GM23338 (cell line): ENCODE measurements around the gene MFSD6. TPM values are rescaled to one million over a fixed set of nuclear protein-coding genes. Genes with fewer than 3 reads are reported as not detected.

Experiments
- ATAC-seq: fragments of 200-7000 bp; cut with Tn5 transposase; 3 replicates; pipeline ENCODE4 v1.9.1; 2020
- DNase-seq: peaks from one replicate; pipeline ENCODE4 v3.0.0-alpha.2; 2015; ENCODE audit warnings: low spot score
- H2AFZ ChIP-seq: fragments of 200-600 bp; sonication (generic); 2 replicates; pipeline ENCODE4 v1.8.0; 2016; ENCODE audit warnings: antibody characterized with exemption, mild to moderate bottlenecking, moderate library complexity
- H3F3A ChIP-seq: fragments of 200-600 bp; sonication (generic); replicated peaks from 2 replicates; pipeline ENCODE4 v1.8.0; 2017; ENCODE audit warnings: antibody characterized with exemption, mixed run types, low read depth
- H3K27ac ChIP-seq: fragments of 200-600 bp; sonication (generic); 2 replicates; pipeline ENCODE4 v1.6.1; 2016; ENCODE audit warnings: low read depth
- H3K27me3 ChIP-seq: fragments of 200-600 bp; sonication (generic); 2 replicates; pipeline ENCODE4 v1.8.0; 2016; ENCODE audit warnings: mild to moderate bottlenecking, mixed run types, moderate library complexity; ENCODE audit not compliant: insufficient read depth
- H3K36me3 ChIP-seq: fragments of 200-600 bp; sonication (generic); 2 replicates; pipeline ENCODE4 v1.8.0; 2016; ENCODE audit warnings: mild to moderate bottlenecking; ENCODE audit not compliant: insufficient read depth
- H3K4me1 ChIP-seq: fragments of 200-600 bp; sonication (generic); 2 replicates; pipeline ENCODE4 v1.8.0; 2016; ENCODE audit warnings: mild to moderate bottlenecking, moderate library complexity; ENCODE audit not compliant: insufficient read depth
- H3K4me2 ChIP-seq: fragments of 200-600 bp; sonication (generic); 2 replicates; pipeline ENCODE4 v1.7.1; 2017; ENCODE audit warnings: mixed run types
- H3K4me3 ChIP-seq: fragments of 200-600 bp; sonication (generic); 2 replicates; pipeline ENCODE4 v1.6.1; 2016; ENCODE audit warnings: mixed run types
- H3K79me2 ChIP-seq: fragments of 200-600 bp; sonication (generic); replicated peaks from 2 replicates; pipeline ENCODE4 v1.8.0; 2017; ENCODE audit warnings: mild to moderate bottlenecking; ENCODE audit not compliant: insufficient read depth
- H3K9me2 ChIP-seq: fragments of 200-600 bp; sonication (generic); 2 replicates; pipeline ENCODE4 v1.8.0; 2017; ENCODE audit not compliant: insufficient read depth
- H4K20me1 ChIP-seq: fragments of 200-600 bp; sonication (generic); replicated peaks from 2 replicates; pipeline ENCODE4 v1.8.0; 2017; ENCODE audit warnings: mild to moderate bottlenecking; ENCODE audit not compliant: insufficient read depth
- H3K27ac Mint-ChIP-seq: 2 replicates; pipeline ENCODE4 v1.8.0; 2020; ENCODE audit warnings: inconsistent platforms, mild to moderate bottlenecking, moderate library complexity, mixed read lengths
- H3K27me3 Mint-ChIP-seq: 3 replicates; pipeline ENCODE4 v1.8.0; 2022; ENCODE audit warnings: low read depth, mild to moderate bottlenecking, moderate library complexity, mixed read lengths, inconsistent platforms; ENCODE audit not compliant: insufficient read depth, poor library complexity
- H3K36me3 Mint-ChIP-seq: 3 replicates; pipeline ENCODE4 v1.8.0; 2021; ENCODE audit warnings: low read depth, mild to moderate bottlenecking, inconsistent platforms, moderate library complexity, mixed read lengths
- H3K4me1 Mint-ChIP-seq: 3 replicates; pipeline ENCODE4 v1.8.0; 2020; ENCODE audit warnings: mild to moderate bottlenecking, inconsistent platforms, mixed read lengths
- H3K4me3 Mint-ChIP-seq: 3 replicates; pipeline ENCODE4 v1.8.0; 2021; ENCODE audit warnings: moderate library complexity, mild to moderate bottlenecking, inconsistent platforms, mixed read lengths
- H3K9me3 Mint-ChIP-seq: 3 replicates; pipeline ENCODE4 v1.8.0; 2020; ENCODE audit warnings: moderate library complexity, mild to moderate bottlenecking, inconsistent platforms, mixed read lengths
- EZH2phosphoT487 ChIP-seq: fragments of 200-600 bp; sonication (generic); IDR thresholded peaks from one replicate; pipeline ENCODE4 v1.8.1; 2018; ENCODE audit warnings: antibody characterized with exemption; ENCODE audit not compliant: unreplicated experiment
- JUNB ChIP-seq: IDR thresholded peaks from one replicate; pipeline ENCODE4 v1.6.1; 2016; ENCODE audit warnings: antibody characterized with exemption; ENCODE audit not compliant: unreplicated experiment
- ZNF114 ChIP-seq: fragments of 250-450 bp; sonication (Bioruptor Pico); IDR thresholded peaks from 2 replicates; pipeline ENCODE4 v1.5.0; 2020; ENCODE audit warnings: mild to moderate bottlenecking, moderate library complexity
- ZNF331 ChIP-seq: fragments of 250-450 bp; sonication (Bioruptor Pico); IDR thresholded peaks from 2 replicates; pipeline ENCODE4 v1.5.0; 2020; ENCODE audit warnings: low read depth, mild to moderate bottlenecking, moderate library complexity
- ZNF462 ChIP-seq: fragments of 250-450 bp; sonication (Bioruptor Pico); IDR thresholded peaks from 2 replicates; pipeline ENCODE4 v1.5.0; 2020; ENCODE audit warnings: mild to moderate bottlenecking, moderate library complexity
- polyA plus RNA-seq: library from polyadenylated mRNA; unstranded; fragments of >200 nt; fragmentation: Nextera tagmentation; extraction: Ambion mirVana; gene quantifications from 2 replicates; pipeline ENCODE4 v1.2.1, GENCODE V29; 2016
- total RNA-seq: library from RNA; depleted of rRNA; stranded (reverse); fragments of >200 nt; shearing (Covaris generic); gene quantifications from 2 replicates; pipeline ENCODE4 v1.2.3, GENCODE V29; 2014
- TF ChIP-seq, protein P1 (sequence below): IDR thresholded peaks from 2 replicates; pipeline ENCODE4 v1.6.1; 2016; ENCODE audit warnings: antibody characterized with exemption

Gene MFSD6
- total and polyA plus RNA-seq, 2 experiments from 2014 or later: 2.3 to 9.6 TPM

- TF ChIP-seq, protein P1, sequence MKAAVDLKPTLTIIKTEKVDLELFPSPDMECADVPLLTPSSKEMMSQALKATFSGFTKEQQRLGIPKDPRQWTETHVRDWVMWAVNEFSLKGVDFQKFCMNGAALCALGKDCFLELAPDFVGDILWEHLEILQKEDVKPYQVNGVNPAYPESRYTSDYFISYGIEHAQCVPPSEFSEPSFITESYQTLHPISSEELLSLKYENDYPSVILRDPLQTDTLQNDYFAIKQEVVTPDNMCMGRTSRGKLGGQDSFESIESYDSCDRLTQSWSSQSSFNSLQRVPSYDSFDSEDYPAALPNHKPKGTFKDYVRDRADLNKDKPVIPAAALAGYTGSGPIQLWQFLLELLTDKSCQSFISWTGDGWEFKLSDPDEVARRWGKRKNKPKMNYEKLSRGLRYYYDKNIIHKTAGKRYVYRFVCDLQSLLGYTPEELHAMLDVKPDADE: no peak
- TF ChIP-seq ZNF462 (CRISPR knock-in tag) (no peak), EZH2phosphoT487 (no peak), JUNB (no peak), ZNF331 (CRISPR knock-in tag) (no peak), ZNF114 (CRISPR knock-in tag) (no peak)
Observed at GRCh38 chr2:190365499-190366204, 42.5 kb upstream of the MFSD6 start (continued).

DNA sequence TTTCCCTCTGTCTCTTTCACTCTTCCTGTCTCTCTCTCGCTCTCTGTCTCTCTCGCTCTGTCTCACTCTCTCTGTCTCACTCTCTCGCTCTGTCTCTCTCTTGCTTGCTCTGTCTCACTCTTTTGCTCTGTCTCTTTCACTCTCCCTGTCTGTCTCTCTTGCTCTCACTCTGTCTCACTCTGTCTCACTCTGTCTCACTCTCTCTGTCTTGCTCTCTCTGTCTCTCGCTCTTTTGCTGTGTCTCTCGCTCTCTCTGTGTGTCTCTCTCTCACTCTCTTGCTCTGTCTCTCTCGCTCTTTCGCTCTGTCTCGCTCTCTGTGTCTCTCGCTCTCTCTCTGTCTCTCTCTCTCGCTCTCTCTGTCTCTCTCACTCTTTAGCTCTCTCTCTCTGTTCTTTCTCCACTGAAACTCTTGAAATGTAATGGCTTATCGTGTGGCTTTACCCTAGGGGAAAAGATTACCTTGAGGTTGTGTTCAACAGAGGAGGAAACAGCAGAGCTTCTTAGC is 41.9 kb upstream of the MFSD6 start:
- Mint-ChIP-seq H3K4me3 (no peak overlapping the region), H3K4me1 (no peaks in the 10 kb centered on the region), H3K27me3 (no peaks in the 10 kb centered on the region), H3K9me3 (no peaks in the 10 kb centered on the region), H3K36me3 (no peaks in the 10 kb centered on the region), H3K27ac (no peak overlapping the region)
- Histone ChIP-seq H3K79me2 (no peaks in the 10 kb centered on the region), H4K20me1 (no peaks in the 10 kb centered on the region), H3K4me3 (no peak overlapping the region), H3K36me3 (no peaks in the 10 kb centered on the region), H3K4me2 (no peak overlapping the region), H2AFZ (no peak overlapping the region), H3K4me1 (no peaks in the 10 kb centered on the region), H3K27me3 (no peaks in the 10 kb centered on the region), H3F3A (no peaks in the 10 kb centered on the region), H3K27ac (no peak overlapping the region), H3K9me2 (no peaks in the 10 kb centered on the region)
- DNase-seq (no peak), ATAC-seq (no peak)
- TF ChIP-seq ZNF114 (CRISPR knock-in tag): no peak
